DMS 273 (cell line): ENCODE measurements around the gene CACNA1D.
"Not testable (repeated sequence)": the region's sequence is repeated elsewhere in the genome, so short reads cannot be mapped to it uniquely, and the experiment has no call there.

Source experiments
- DNase-seq: peaks from one replicate; lab custom pipeline; 2025; ENCODE audit not compliant: unreplicated experiment; lab: John Stamatoyannopoulos, UW

Gene CACNA1D

DNA sequence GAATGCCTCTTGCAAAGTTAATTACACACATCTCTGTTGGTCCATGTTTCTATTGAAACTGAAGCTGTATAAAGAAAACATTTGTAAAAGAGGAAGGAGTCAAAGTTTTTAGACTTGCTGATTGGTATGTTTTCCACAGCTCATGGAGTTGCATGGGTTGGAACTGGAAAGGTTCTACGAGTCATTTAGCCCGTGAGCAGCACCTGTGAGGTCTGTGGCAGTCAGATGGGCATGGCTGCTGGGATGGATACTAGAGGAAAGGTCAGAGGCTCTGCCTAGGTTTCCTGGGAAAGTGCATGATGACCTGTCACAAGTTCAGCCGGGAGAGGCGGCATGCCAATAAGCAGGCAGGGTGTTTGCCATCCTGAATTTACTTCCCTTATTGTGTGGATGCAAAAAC lies 155.4 kb downstream of the CACNA1D start:
- no peak for DNase-seq

DNA sequence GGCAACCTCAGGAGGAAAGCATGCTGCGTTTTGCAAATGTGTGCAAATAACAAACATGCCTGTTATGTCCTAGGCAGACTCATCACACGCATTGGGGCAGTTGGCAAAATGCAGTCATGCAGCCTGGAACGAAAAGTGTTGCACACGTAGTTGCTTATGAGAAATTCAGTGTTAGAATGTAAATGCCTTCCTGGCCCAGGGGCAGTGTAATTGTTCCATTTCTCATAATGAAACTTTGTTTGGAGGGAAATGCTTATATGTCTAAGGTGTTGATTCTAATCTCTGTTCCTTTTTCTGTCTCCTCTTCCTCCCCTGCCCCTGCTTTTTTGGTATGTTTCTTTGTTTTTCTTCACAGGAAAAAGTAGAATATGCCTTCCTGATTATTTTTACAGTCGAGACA lies 156.0 kb downstream of the CACNA1D start:
- DNase-seq, result no peak

DNA sequence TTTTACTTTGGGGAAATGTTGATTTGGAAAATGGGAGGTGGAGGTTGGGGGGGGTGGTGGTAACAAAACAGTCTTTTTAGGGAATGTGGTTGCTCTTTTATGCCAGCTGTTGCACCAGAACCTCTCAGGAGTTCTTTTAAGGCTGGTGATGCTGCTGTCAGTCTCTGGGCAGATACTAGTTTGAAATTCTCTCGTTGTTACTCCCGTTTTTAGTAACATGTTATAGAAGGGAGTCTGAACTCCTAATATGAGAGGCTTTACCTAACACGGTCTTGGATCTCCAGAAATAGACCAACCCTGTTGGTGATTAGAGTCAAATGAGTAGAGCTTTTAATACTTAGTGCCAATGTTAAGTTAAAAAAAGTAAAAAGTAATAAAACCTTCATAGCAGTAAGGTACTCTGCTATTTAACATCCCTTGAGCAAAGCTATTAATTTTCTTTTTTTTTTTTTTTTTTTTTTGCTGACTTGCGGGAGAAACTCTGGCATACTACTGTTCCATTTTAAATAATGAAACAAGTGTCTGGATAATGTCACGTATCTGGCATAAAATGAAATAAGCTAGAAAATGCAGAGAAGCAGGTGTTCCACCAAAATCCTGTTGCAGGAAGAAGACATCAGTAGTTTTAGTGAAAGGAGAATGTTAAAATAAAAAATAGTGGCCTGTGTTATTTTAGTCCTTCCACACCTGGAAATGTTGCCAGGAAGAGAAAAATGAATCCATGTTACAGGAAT lies 156.7 kb downstream of the CACNA1D start:
- no peak for DNase-seq

DNA sequence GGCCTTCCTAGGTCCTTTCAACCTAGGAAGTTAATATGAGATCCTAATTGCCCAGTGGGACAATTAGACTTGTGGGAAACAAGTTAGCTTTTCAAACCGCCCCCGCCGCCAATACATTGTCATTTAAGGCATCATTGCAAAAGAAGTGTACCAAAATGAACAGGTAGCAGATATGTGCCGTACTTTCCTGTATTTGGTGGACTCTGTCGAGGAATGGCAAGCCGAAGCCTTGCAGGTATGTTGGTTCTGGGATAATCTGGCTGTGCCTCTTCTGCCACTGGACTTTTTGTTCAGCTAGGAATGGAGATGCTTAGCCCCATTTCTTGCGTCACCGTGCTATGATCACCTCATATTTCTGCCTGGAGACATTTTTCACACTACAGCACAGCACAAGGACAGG lies 157.5 kb downstream of the CACNA1D start:
- no peak for DNase-seq

DNA sequence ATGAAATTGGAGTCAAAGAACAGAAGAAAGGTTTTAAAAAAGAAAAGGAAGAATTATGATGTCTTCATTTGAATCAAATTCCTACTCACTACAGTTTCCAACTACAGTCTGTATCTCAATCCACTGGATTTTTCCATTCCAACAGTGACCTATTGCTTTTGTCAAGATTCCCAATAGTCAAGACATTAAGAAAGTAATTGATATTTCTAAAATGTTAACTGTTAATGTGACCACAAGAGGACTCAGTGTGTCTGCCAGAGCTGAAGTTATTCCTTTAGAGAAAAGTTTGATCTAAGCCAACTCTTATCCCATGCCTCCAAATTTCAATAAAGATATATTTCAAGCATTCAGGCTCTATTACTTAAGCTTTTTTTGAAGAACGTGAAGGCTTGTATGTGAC lies 163.2 kb downstream of the CACNA1D start:
- DNase-seq, result no peak

DNA sequence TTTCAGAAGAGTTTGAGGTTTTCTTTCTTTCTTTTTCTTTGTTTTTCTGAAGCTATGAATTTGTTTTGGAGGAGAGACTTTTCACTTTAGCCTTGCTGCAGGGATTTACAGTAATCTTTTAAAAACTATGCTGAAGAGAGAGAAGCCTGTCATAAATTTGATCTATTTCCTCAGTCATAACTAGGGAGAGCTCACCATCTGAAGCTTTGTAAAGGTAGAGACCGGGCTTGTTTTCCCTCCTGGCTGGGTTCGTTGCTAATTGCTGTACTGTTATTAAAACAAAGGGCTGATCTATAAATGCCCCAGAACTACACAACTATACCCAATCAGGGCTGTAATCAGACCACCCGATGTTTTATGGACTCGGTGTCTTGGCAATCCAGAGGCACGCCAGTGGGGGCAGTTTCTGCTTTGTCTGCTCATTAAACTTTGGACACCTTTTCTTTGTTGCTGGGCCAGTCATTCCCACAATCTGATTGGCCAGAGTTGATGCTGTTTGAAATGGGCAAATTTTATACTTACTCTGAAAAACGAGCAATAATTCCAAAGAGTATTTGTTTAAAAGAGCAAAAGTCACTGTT lies 164.3 kb downstream of the CACNA1D start:
- DNase-seq, result no peak

DNA sequence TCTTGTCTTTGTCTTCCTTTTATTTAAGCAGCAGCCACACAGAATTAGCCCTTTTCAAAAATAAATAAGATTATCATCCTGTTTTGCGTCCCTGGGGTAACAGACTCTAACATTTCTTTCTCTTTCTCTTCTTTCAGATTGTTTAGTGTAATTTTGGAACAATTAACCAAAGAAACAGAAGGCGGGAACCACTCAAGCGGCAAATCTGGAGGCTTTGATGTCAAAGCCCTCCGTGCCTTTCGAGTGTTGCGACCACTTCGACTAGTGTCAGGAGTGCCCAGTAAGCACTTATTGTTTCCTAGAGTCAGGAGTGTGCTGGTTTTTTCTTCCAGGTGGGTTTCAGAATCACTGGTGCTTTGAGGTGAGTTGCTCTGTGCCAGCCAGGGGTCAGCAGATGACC lies 165.6 kb downstream of the CACNA1D start:
- DNase-seq, result no peak

DNA sequence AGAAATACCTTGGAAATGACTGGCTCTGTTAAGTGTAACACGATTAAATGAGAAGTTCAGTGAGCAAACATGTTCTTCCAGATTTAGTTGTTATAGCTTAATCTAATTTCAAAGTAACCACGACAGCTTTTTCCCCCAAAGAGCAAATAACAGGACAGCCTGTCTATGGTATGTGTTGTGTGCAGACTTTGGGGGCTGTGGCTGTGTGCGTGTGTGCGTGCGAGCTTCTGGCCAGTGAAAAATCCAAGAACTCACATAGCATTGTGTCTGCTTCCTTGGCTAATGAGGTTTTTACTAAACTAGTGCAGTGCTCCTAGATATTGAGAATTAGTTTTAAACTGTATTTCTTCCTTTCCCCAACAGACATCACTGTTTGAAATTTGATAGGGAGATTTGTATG lies 167.1 kb downstream of the CACNA1D start:
- no peak for DNase-seq

DNA sequence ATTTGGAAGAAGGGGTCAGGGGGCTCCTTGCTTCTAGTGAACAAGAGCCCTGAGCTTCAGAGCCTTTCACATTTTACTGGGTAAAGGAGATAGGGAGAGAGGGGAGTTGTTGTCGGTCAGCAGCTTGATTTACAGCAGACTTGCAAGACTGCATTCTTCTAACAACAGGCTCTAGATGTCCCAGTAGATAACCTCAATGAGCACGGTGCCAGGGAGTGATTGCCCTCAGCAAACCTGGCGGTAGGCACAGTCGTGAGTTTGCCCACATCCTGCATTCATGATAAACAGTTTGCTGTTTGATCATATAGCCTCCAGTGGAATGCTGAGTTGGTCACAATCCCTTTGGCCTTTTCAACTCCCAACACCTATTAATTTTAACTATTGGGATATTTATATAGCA lies 170.4 kb downstream of the CACNA1D start:
- not testable (repeated sequence) for DNase-seq

DNA sequence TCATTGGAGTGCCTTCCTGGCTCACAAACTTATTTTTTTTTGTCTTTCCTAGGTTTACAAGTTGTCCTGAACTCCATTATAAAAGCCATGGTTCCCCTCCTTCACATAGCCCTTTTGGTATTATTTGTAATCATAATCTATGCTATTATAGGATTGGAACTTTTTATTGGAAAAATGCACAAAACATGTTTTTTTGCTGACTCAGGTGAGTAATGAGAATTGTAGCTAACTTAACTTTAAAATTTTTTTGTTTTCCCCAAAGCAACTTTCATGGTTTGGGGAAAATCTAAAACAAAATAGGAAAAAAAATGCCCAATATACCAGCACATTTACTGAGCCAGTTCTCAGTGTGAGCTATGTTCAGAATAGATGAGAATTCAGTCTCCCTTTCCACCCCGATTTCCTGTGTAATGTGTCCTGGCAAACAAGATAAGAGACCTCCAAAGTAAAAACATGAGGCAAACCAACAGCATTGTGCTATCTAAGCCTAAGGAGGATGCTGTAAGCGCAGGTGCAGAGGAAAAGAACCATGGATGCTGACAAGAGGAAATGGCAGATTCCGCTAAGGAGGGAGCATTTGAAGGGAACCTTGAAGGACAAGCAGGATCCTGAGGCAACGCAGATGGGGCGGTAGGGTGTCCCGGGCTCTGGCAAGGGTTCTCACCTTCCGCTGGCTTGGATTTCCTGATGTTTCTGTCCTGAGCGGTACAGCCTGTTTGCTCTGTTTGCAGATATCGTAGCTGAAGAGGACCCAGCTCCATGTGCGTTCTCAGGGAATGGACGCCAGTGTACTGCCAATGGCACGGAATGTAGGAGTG lies 171.4 kb downstream of the CACNA1D start:
- DNase-seq, result no peak

DNA sequence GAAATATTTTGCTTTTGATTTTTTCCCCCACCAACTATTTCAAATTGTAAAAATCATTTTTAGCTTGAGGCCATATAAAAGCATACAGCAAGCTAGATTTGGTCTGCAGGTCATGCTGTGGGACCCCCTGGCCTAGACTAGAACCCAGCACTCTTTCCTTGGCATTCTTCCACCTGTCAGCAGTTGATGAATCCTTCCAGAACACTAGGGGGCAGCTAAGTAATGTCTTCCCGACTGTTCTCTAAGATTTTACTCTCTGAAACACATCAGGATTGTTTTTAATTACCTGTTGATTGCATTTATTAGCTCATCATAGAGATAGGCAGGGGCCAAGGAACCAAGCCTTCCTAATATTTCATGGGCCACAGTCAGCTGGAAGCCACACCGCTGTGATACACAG lies 174.5 kb downstream of the CACNA1D start:
- DNase-seq, result peak; percentile 26

DNA sequence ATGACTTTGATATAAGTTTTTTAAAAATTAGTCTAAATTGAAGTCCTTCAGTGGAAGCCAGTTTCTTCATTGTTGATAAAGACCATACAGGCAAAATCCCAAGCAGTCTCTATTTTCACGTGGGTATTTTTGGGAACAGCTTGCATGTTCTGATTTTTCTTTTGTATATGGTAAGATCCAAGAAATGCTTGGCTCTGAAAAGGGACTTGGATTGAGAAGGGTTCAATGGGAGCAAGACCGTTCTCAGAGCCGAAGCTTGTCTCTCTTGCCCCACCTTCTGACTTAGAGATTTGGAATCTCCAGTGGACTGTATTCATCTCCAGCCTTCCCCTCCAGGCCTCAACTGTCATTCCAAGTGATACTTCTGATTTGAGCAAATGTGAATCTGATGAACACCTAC lies 176.3 kb downstream of the CACNA1D start:
- no peak for DNase-seq

DNA sequence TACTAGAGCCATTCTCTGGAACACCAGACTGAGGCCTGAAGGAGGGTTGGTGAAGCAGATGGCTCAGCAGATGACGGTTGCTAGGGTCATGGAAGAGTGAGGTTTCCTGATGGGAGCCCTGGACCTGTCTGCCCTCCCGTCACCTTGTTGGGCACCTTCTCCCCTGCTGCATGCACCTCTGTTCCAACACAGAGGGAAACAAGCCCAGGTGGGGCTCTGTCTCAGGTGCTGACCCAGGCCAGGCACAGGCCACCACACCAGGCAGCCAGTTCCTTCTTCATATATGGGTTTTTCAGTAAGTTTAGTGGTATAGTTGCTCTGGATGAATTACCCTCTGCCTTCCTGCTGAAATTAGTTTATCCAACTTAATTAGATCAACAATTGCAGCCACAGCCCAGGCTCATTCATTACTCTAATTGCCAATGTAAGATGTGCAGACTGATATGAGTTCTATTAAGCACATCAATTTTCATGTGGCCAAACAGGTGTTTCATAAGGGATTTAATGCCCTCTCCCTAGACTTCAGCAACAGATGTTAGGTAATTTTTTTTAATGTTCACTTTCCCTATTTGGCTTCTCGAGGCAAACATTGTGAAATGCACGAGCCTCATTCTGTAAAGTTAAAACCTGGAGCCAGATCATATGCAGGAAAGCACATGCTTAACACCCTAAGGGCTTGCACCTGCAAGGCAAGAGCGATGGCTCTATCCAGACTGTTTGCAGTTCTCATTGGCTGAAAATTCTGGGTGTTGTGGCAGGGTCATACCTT lies 177.0 kb downstream of the CACNA1D start:
- peak; percentile 49 for DNase-seq

DNA sequence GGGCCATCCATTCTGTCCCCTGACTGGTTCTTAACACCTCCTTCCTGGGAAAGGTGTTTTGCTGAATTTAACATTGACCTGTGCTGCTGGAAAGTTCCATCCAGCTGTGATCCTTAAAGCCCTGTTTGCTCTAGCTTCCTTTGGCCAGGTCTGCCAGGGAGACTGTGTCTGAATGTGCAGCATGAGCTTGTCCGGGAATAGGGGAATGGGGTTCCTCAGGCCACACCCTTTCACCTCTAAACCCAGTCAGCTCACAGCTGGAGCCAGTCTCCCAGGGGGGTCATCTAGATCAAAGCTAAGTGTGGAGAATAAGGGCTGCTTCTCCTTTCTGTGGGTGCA lies 177.5 kb downstream of the CACNA1D start:
- no peak for DNase-seq

DNA sequence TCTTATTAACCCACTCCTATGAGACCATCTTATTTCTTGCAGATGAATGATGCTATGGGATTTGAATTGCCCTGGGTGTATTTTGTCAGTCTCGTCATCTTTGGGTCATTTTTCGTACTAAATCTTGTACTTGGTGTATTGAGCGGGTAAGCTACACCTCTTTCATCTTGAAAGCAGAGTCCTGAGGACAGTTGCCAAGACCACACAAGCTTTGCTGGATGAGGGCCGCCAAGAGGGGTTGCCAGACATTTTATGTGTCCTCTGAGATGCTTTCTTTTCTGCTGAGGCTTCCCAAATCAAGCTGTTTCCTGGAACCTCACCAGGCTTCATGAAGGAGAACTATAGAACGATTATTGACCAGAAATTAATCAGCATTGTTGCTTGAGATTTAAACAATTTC lies 178.6 kb downstream of the CACNA1D start:
- DNase-seq, result no peak

DNA sequence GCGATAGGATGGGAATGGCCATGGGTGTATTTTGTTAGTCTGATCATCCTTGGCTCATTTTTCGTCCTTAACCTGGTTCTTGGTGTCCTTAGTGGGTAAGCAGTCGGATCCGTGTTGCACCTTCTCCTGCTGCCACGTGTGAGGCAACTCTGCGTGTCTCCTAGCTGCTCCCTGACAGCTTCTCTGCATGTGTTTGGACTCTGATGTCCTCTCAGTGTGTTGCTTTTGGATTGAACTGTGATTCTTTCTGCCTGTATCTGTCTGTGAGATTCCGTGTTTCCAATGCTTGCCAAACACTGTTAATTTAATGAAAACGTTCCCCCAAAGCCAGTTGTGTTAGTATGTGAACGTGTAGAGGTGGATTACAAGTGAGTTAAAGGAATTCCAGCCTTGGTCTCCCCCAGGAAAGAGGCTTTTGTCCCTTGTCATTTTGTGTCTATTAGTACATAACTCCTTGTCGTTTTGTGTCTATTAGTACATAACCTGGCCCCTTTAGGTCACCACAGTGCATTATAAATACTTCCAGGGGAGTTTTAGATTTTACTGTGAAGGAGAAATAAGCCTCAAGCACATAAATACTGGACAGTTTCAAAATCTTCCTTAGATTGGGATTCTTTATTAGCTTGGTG lies 179.4 kb downstream of the CACNA1D start:
- no peak for DNase-seq

DNA sequence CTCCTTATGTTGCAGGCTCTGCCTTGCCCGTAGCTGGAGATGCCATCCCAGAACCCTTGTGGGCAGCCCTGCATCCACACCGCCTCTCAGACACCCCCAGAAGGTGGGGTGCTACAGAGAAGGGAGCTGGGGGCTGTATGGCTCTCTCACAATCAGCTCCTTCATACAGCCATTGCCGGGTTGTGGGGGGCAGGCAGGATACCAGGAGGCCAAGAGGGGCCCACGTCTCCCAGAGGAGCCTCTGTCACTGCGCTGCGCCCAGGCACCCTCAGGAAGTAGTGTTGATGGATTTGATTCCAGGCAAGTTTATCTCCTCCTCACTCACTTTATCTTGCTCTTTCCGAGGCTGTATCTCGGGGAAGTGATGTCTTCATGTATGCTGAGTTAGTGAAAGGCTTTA lies 180.2 kb downstream of the CACNA1D start:
- DNase-seq, result no peak

DNA sequence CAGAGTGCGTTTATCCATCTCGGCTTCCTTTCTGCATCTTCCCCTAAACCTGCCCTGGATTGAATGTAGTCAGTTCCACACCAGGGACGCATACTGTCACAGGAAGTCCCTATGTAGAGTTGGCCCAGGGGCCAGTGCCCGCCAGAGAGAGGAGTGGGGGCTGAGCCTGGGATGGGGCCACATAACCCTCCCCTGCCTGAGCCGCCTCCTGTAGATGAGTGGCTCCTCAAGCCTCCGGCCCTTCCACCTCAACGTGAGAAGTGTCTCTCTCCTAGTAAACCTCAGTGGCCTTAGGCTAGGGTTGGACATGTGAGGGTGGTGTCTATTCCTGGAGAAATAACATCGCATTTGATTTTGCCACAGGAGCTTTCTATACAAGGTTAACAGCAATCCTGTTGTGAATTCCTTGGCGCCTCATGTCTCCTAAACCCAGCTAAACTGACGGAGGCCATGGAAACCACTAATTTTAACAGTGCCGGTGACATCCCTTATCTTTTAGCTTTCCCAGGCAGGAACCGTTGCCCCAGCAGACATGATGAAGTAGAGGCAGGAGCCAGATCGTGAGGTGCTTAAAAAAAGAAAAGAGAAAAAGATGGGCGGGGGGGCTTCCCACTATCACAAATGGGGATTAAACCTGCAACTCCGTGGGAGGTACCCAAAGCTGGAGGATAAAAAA lies 180.7 kb downstream of the CACNA1D start:
- DNase-seq, result no peak

DNA sequence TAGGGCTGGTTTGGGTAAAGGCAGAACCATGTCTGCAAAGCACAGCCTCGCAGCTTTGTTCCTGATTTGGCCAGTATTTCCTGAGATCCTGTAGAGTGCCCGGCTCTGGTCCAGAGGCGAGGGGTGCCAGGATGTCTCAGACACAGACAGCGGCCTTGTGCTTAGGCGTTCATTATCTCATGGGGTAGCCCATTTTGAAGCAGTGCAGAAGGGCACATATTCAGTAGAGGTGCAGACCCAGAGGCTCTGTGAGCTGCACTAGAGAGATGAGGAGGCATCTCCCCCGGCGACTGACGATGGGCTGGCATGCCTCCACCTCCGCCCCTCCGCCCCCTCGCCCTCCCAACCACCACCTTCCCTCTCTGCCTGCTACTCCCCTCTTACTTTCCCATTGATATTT lies 181.5 kb downstream of the CACNA1D start:
- no peak for DNase-seq

DNA sequence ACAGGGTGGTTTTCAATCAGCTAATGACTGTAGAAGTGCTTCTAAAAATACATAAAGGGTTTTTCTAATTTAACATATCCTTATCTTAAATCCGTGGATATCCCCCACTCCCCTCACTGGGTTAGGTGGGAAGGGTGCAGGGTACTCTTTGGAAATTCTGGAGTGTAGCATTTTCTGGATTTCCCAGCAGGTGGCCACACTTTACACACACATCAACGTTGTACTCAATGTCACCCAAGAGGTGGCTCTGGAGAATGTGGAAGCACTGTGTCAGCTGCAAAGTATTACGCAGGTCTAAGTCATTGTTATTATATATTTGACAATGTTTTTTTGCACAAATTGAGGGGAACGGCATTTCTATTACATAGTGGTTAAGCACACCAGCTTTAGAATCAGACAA lies 183.0 kb downstream of the CACNA1D start:
- DNase-seq, result no peak

DNA sequence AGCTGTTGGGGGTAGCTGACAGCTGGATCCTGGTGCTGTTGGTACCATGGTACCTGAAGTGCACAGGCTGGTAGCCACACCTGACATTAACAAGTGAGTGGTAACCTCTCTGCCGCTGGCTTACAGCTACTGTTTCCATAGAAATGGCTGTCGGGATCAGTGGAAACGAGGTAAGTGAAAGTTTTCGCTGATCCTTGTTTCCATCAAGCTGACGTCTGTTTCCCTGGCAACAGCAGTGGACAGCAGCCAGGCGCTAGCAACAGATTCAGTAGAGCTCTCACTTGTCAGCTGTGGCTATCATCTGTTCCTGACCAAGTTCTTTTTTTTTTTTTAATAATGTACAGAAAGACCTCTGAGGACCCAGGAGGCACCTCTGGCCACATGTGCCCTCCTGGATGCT lies 185.6 kb downstream of the CACNA1D start:
- DNase-seq, result peak; percentile 72
